CD4-positive, alpha-beta T cell treated with Interleukin-21 for 1 hour (primary cell): ENCODE measurements around the gene VPS37B.
A peak's percentile ranks its signal among the peaks of the same experiment; 100 is the strongest.
"Not testable (repeated sequence)": the region's sequence is repeated elsewhere in the genome, so short reads cannot be mapped to it uniquely, and the experiment has no call there.

Source experiments
- DNase-seq: peaks from one replicate; pipeline ENCODE4 v3.0.0-alpha.2; 2020

The VPS37B gene

GRCh38 chr12:122905258-122905657 is 9.3 kb upstream of the VPS37B start:
- not testable (repeated sequence) for DNase-seq

- DNase-seq = no peak
Observed at GRCh38 chr12:122903693-122904034, 7.7 kb upstream of the VPS37B start.

- DNase-seq = no peak
Observed at GRCh38 chr12:122902854-122903692, 7.1 kb upstream of the VPS37B start.

- DNase-seq = no peak
Observed at GRCh38 chr12:122899887-122900286, 4.0 kb upstream of the VPS37B start.

- DNase-seq = no peak
Observed at GRCh38 chr12:122896662-122897061, 738 bp upstream of the VPS37B start.

GRCh38 chr12:122895320-122895703 is 612 bp downstream of the VPS37B start:
- no peak for DNase-seq

- peak; percentile 48 for DNase-seq
Observed at GRCh38 chr12:122894193-122895121, 1.5 kb downstream of the VPS37B start.

- DNase-seq = no peak
Observed at GRCh38 chr12:122893208-122894153, 2.4 kb downstream of the VPS37B start.

- DNase-seq = not testable (repeated sequence)
Observed at GRCh38 chr12:122892724-122893123, 3.2 kb downstream of the VPS37B start.

GRCh38 chr12:122891661-122892525 is 4.0 kb downstream of the VPS37B start:
- DNase-seq = no peak

GRCh38 chr12:122889761-122890520 is 6.0 kb downstream of the VPS37B start:
- DNase-seq = no peak

GRCh38 chr12:122888232-122888752 is 7.6 kb downstream of the VPS37B start:
- DNase-seq = peak; percentile 83

GRCh38 chr12:122887819-122888212 is 8.1 kb downstream of the VPS37B start:
- DNase-seq = no peak

GRCh38 chr12:122886851-122887818 is 8.8 kb downstream of the VPS37B start:
- DNase-seq = peak; percentile 45

- no peak for DNase-seq
Observed at GRCh38 chr12:122886161-122886560, 9.8 kb downstream of the VPS37B start.

GRCh38 chr12:122884860-122885259 is 11.1 kb downstream of the VPS37B start:
- no peak for DNase-seq

GRCh38 chr12:122884091-122884826 is 11.7 kb downstream of the VPS37B start:
- DNase-seq = no peak

- no peak for DNase-seq
Observed at GRCh38 chr12:122882908-122883558, 12.9 kb downstream of the VPS37B start.
